K562 treated with DMSO at 1 percent for 4 hours (cell line): ENCODE measurements around the gene SETD6. TPM values are rescaled to one million over a fixed set of nuclear protein-coding genes. Genes with fewer than 3 reads are reported as not detected.

Experiments
- total RNA-seq: library from RNA; unstranded; fragments of 300-600 nt; gene quantifications from 2 replicates; pipeline ENCODE4 v1.2.3, GENCODE V29; 2022; ENCODE audit not compliant: insufficient read depth

SETD6 gene, protein sequence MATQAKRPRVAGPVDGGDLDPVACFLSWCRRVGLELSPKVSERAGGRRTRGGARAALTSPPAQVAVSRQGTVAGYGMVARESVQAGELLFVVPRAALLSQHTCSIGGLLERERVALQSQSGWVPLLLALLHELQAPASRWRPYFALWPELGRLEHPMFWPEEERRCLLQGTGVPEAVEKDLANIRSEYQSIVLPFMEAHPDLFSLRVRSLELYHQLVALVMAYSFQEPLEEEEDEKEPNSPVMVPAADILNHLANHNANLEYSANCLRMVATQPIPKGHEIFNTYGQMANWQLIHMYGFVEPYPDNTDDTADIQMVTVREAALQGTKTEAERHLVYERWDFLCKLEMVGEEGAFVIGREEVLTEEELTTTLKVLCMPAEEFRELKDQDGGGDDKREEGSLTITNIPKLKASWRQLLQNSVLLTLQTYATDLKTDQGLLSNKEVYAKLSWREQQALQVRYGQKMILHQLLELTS
- 10.0 and 13.7 TPM in 2 replicates for total RNA-seq

DNA sequence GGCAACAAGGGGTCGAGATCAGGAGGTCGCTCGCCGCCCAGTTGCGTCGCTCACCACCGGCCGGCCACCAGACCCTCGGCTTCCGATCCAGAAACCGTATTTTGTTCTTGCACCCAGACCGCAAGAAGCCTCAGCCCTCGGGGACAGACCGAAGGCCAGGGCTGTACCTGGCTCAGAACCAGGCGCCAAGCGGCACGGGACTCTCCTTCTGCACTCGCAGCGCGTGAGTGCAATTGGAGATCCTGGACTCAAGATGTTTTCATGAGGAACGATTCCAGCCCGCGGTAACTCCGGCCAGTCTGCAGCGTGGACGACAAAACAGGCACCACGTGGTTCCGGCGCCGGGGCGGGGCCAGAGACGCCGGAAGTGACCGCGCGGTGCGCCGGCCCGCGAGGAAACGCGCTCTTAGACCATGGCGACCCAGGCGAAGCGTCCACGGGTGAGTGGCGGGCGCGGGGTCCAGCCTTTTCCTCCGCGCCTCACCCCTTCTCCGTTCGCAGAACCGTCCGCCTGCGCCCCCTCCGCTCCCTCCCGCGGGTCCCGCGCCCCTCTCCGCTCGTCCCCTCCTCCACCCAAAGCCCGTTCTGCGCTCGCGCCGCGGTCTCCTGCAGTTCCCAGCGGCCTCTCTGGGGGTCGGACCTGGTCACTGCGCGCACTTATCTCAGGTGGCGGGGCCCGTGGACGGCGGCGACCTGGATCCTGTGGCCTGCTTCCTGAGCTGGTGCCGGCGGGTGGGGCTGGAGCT, at the start of gene SETD6:
SETD6 (plus strand) TSS at position 393 of the 746 bp plus-strand sequence; CDS start at position 414, 21 bp downstream.

DNA sequence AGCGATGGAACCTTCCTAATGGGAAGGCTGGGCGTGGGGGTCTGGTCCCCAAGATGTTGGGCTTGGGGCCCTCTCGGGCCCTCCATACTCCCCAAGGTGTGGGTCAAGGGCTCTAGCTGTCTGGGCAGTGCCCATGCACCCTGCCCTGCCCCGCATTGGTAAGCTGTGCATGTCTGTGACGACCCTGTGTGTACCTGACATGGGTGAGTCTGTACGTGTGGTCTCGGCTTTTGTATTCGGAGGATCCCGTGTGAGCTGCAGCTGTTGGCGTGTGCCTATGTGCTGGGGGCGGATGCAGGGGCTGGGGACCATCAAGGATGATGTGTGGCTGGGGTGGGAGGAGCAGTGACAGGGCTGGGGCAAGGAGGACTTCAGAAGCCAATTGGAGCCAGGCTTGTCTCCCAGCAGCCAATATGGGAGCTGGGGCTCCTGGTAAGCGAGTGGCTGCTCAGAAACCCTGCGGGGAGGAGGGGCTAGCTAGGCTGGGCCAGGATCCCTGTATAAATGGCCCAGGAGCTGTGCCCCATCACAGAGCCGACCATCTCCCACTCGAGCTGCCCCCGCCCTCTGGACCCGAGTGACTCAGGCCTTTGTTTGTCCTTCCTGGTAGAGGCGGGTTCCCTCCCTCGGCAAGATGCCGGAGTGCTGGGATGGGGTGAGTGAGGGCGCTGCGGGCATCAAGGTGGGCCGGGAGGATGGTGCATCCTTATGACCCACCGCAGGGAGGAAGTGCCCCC, 15.5 kb upstream of the SETD6 start, which contains the start of gene NDRG4:
NDRG4 (plus strand) TSS at position 529 of the 737 bp plus-strand sequence; CDS start at position 635, 106 bp downstream.

Other genes with a start within 250 kb of the SETD6 start
- not detected in 2 replicates for gene PRSS54, start 220.5 kb upstream of the SETD6 start, total RNA-seq
- gene GINS3, start 123.0 kb upstream of the SETD6 start, total RNA-seq = 7.7 and 9.7 TPM in 2 replicates
- not detected in 2 replicates for gene NDRG4, start 15.4 kb upstream of the SETD6 start, total RNA-seq
- gene CNOT1, start 114.3 kb downstream of the SETD6 start, total RNA-seq = 110 and 147 TPM in 2 replicates
- gene SLC38A7, start 169.3 kb downstream of the SETD6 start, total RNA-seq = 5.8 and 7.4 TPM in 2 replicates
- gene GOT2, start 218.8 kb downstream of the SETD6 start, total RNA-seq = 93.7 and 102 TPM in 2 replicates